ENCODE data around the gene IL1RN. TPM values are rescaled to one million over a fixed set of nuclear protein-coding genes. Genes with fewer than 3 reads are reported as not detected.
A peak's percentile ranks its signal among the peaks of the same experiment; 100 is the strongest.

Gene IL1RN
- total and polyA plus RNA-seq, 2 experiments from 2014 or later, result not detected

DNA sequence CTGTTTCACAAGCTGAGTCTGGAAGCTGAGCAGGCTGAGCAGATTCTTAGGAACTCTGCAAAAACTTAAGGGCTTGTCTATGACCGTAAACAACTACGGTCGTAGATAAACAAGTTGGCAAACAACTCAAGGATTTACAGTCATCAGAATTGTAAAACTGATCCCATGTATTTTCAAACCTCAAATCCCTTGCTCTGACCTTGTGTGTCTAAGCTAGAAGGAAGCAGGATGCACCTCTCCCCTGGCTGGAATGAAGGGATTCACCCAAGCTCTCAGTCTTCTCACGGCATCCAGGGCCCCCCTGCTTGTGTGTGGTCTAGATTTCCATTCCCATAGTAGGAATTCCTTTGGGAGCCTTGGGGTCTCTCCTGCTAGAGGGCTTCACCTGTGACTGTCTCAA, 12.4 kb upstream of the IL1RN start:
- no peaks in the 10 kb centered on the region for H3K27me3 ChIP-seq (replicated peaks; ENCODE audit: insufficient read depth)
- H3K4me2 ChIP-seq (ENCODE audit: unreplicated experiment), result no peak overlapping the region
- no peaks in the 10 kb centered on the region for H3K9me3 ChIP-seq (ENCODE audit: low read depth)
- H4K20me1 ChIP-seq (ENCODE audit: insufficient read depth), result no peaks in the 10 kb centered on the region
- no peaks in the 10 kb centered on the region for H3K9me2 ChIP-seq (ENCODE audit: insufficient read depth)
- no peak overlapping the region for H3K4me3 ChIP-seq
- TF ChIP-seq EZH2 (IDR thresholded peaks at IDR 0.05; ENCODE audit: insufficient read depth, poor library complexity, severe bottlenecking) (no peak), EZH2phosphoT487 (IDR thresholded peaks at IDR 0.05; ENCODE audit: insufficient read depth, low read depth) (no peak)
- no peaks in the 10 kb centered on the region for H3K36me3 ChIP-seq (ENCODE audit: low read depth)
- no peak overlapping the region for H2AFZ ChIP-seq
- H3K79me2 ChIP-seq (ENCODE audit: insufficient read depth), result no peaks in the 10 kb centered on the region
- H3K27ac ChIP-seq, result no peak overlapping the region
- H3K9ac ChIP-seq, result no peak overlapping the region
- in situ Hi-C loops (cut with MboI), result loop anchor here (5.0 kb wide), 1 partner anchor 33 kb away; no protein-coding TSS in a partner anchor
- WGBS, 2 experiments (ENCODE audit: low coverage in 1 of 2, low lambda C conversion rate in 2 of 2, missing lambda C conversion rate in 2 of 2), result 83 to 87% methylated on average over 4 of the region's 4 CpGs
- DNase-seq, result no peak
- peaks cover 9% of the 10 kb centered on the region for H3K4me1 ChIP-seq (ENCODE audit: insufficient read depth)
- 0 out of 2 replicates have a peak, but pooled peaks cover 11% of the 10 kb centered on the region for H3F3A ChIP-seq (ENCODE audit: insufficient read depth)

DNA sequence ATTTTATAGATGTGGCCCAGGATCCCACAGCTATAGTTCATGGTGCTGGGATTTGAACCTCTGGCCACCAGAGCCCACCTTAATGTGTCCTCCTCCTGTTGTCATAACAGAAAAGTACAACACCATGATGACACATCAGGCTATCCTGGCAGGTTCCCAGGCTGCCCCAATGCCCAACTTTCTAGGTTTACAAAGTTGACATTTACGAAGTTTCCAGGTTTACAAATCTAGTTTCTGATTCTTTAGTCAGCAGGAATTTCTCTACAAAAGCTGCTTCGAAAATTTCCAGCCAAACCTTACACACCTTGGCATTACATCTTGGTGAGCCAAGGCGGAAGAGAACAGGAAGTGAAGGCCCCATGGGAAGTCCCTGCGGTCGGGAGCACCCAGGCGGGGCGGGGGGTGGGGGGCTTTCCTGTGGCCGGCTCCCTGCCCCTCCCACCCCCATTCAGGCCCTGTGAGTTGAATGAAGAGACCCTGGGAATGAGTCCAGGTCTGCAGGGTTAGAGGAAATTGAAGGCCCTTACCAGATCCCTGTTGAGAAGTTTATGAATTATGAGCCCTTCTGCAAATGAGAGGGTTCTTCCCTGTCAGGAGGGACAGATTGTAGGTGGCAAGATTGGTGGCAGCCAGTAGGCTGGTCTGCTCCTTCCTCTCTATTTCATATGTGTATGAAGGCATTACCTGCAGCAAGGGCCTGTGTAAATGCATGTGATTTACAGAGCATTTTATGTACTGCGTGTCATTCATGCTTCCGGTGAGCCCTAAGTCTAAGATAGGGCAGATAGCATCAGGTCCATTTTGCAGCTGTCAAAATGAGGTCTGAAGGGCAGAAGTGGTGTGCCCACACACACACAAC, 11.1 kb upstream of the IL1RN start:
- no peak overlapping the region for H2AFZ ChIP-seq
- H3K4me2 ChIP-seq (ENCODE audit: unreplicated experiment), result no peak overlapping the region
- WGBS, 2 experiments (ENCODE audit: low coverage in 1 of 2, low lambda C conversion rate in 2 of 2, missing lambda C conversion rate in 2 of 2), result 91 to 92% methylated on average over 5 to 10 of the region's 10 CpGs
- no peaks in the 10 kb centered on the region for H4K20me1 ChIP-seq (ENCODE audit: insufficient read depth)
- H3K27me3 ChIP-seq (replicated peaks; ENCODE audit: insufficient read depth), result no peaks in the 10 kb centered on the region
- H3K9ac ChIP-seq, result no peak overlapping the region
- H3K4me1 ChIP-seq (ENCODE audit: insufficient read depth), result peaks cover 9% of the 10 kb centered on the region
- H3K9me3 ChIP-seq (ENCODE audit: low read depth), result no peaks in the 10 kb centered on the region
- peak; percentile 46 for DNase-seq
- 0 out of 2 replicates have a peak, but pooled peaks cover 11% of the 10 kb centered on the region for H3F3A ChIP-seq (ENCODE audit: insufficient read depth)
- in situ Hi-C loops (cut with MboI), result loop anchor here (5.0 kb wide), 1 partner anchor 34 kb away; no protein-coding TSS in a partner anchor
- no peak overlapping the region for H3K4me3 ChIP-seq
- TF ChIP-seq EZH2 (IDR thresholded peaks at IDR 0.05; ENCODE audit: insufficient read depth, poor library complexity, severe bottlenecking) (no peak), EZH2phosphoT487 (IDR thresholded peaks at IDR 0.05; ENCODE audit: insufficient read depth, low read depth) (no peak)
- no peaks in the 10 kb centered on the region for H3K79me2 ChIP-seq (ENCODE audit: insufficient read depth)
- H3K27ac ChIP-seq, result no peak overlapping the region
- no peaks in the 10 kb centered on the region for H3K9me2 ChIP-seq (ENCODE audit: insufficient read depth)
- no peaks in the 10 kb centered on the region for H3K36me3 ChIP-seq (ENCODE audit: low read depth)

DNA sequence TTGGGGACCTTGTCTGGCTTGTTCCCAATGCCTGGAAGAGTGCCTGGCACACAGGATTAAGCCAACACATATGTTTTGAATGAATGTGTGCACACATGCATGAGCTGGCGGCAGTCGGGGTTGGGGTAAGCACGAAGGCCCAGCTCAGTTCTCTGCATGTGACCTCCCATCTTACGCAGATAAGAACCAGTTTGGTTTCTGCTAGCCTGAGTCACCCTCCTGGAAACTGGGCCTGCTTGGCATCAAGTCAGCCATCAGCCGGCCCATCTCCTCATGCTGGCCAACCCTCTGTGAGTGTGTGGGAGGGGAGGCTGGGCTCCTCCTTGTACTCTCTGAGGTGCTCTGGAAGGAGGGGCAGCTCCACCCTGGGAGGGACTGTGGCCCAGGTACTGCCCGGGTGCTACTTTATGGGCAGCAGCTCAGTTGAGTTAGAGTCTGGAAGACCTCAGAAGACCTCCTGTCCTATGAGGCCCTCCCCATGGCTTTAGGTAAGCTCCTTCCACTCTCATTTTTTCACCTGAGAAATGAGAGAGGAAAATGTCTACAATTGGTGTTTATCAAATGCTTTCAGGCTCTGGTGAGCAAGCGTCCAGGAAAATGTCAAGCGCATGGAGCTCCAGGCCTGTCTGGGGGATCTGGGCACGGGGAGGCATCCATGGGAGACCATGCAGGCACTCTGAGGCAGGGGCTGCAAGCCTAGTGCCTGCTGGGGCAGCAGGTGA, 9.7 kb upstream of the IL1RN start:
- no peaks in the 10 kb centered on the region for H4K20me1 ChIP-seq (ENCODE audit: insufficient read depth)
- WGBS, 2 experiments (ENCODE audit: low coverage in 1 of 2, low lambda C conversion rate in 2 of 2, missing lambda C conversion rate in 2 of 2), result 39 to 45% methylated on average over 9 of the region's 9 CpGs
- H3K27ac ChIP-seq, result peak overlapping the region; percentile 70
- H2AFZ ChIP-seq, result 0 out of 2 replicates have a peak overlapping the region, but pooled peaks have one; percentile 37
- no peak overlapping the region for H3K4me2 ChIP-seq (ENCODE audit: unreplicated experiment)
- H3K79me2 ChIP-seq (ENCODE audit: insufficient read depth), result no peaks in the 10 kb centered on the region
- peak; percentile 98 for DNase-seq
- H3K9me2 ChIP-seq (ENCODE audit: insufficient read depth), result no peaks in the 10 kb centered on the region
- H3K4me3 ChIP-seq, result no peak overlapping the region
- peak overlapping the region; percentile 47; the same call in 1 of the 2 replicates for H3K9ac ChIP-seq
- TF ChIP-seq EZH2phosphoT487 (IDR thresholded peaks at IDR 0.05; ENCODE audit: insufficient read depth, low read depth), result no peak
- no peak for TF ChIP-seq EZH2 (IDR thresholded peaks at IDR 0.05; ENCODE audit: insufficient read depth, poor library complexity, severe bottlenecking)
- H3K4me1 ChIP-seq (ENCODE audit: insufficient read depth), result peaks cover 9% of the 10 kb centered on the region
- H3K36me3 ChIP-seq (ENCODE audit: low read depth), result no peaks in the 10 kb centered on the region
- in situ Hi-C loops (cut with MboI), result loop anchor here (5.0 kb wide), 1 partner anchor 35 kb away; no protein-coding TSS in a partner anchor
- 0 out of 2 replicates have a peak, but pooled peaks cover 11% of the 10 kb centered on the region for H3F3A ChIP-seq (ENCODE audit: insufficient read depth)
- H3K9me3 ChIP-seq (ENCODE audit: low read depth), result no peaks in the 10 kb centered on the region
- no peaks in the 10 kb centered on the region for H3K27me3 ChIP-seq (replicated peaks; ENCODE audit: insufficient read depth)

DNA sequence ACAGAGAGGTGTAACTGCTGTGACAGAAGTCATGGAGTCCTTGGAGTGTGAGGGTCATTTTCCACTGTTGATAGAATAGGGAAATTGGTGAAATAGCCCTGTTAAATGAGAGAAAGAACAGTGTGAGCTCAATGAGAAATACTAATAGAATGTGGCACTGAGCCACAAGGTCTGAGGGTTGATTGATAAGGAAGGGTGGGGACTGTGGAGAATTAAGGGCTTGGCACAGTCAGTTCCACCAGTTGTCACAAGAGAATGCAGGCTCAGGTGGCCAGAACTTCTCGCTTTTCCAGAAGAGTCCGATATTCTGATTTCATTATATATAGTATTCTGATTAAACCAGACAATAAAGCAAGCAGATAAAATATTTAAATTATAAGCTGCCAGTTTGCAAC, 9.1 kb upstream of the IL1RN start:
- in situ Hi-C loops (cut with MboI), result loop anchor here (5.0 kb wide), 1 partner anchor 36 kb away; no protein-coding TSS in a partner anchor
- Histone ChIP-seq H3K27me3 (replicated peaks; ENCODE audit: insufficient read depth) (no peaks in the 10 kb centered on the region), H3F3A (ENCODE audit: insufficient read depth) (0 out of 2 replicates have a peak, but pooled peaks cover 11% of the 10 kb centered on the region), H3K9me3 (ENCODE audit: low read depth) (no peaks in the 10 kb centered on the region), H3K4me1 (ENCODE audit: insufficient read depth) (peaks cover 9% of the 10 kb centered on the region), H3K9me2 (ENCODE audit: insufficient read depth) (no peaks in the 10 kb centered on the region), H3K4me3 (no peak overlapping the region), H2AFZ (no peak overlapping the region), H3K9ac (no peak overlapping the region), H3K79me2 (ENCODE audit: insufficient read depth) (no peaks in the 10 kb centered on the region), H3K4me2 (ENCODE audit: unreplicated experiment) (no peak overlapping the region), H4K20me1 (ENCODE audit: insufficient read depth) (no peaks in the 10 kb centered on the region), H3K36me3 (ENCODE audit: low read depth) (no peaks in the 10 kb centered on the region), H3K27ac (peak overlapping the region; percentile 44; the same call in 1 of the 2 replicates)
- TF ChIP-seq EZH2phosphoT487 (IDR thresholded peaks at IDR 0.05; ENCODE audit: insufficient read depth, low read depth) (no peak), EZH2 (IDR thresholded peaks at IDR 0.05; ENCODE audit: insufficient read depth, poor library complexity, severe bottlenecking) (no peak)
- no peak for DNase-seq
- WGBS, 2 experiments (ENCODE audit: low coverage in 1 of 2, low lambda C conversion rate in 2 of 2, missing lambda C conversion rate in 2 of 2), result 100% methylated on average over 2 of the region's 2 CpGs
